Activated naive CD4-positive, alpha-beta T cell treated with anti-CD3 and anti-CD28 coated beads for 36 hours (primary cell): Measurements from ENCODE around the gene CFAP45. TPM values are rescaled to one million over a fixed set of nuclear protein-coding genes. Genes with fewer than 3 reads are reported as not detected.
A peak's percentile ranks its signal among the peaks of the same experiment; 100 is the strongest.

Experiments used
- CTCF ChIA-PET: fragments of 350-600 bp; sonication (Branson Sonifier 250); formaldehyde crosslinking; loops from one replicate; lab custom pipeline; 2021; ENCODE audit warnings: antibody characterized with exemption; lab: Charles Lee
- DNase-seq: peaks from one replicate; pipeline ENCODE4 v3.0.0-alpha.2; 2020
- H3K27ac Mint-ChIP-seq: one replicate; pipeline ENCODE4 v1.8.0; 2021; ENCODE audit warnings: mild to moderate bottlenecking, mixed read lengths
- H3K27me3 Mint-ChIP-seq: one replicate; pipeline ENCODE4 v1.8.0; 2021; ENCODE audit warnings: low read depth, mixed read lengths
- H3K36me3 Mint-ChIP-seq: one replicate; pipeline ENCODE4 v1.8.0; 2021; ENCODE audit warnings: low read depth, mixed read lengths
- H3K4me1 Mint-ChIP-seq: one replicate; pipeline ENCODE4 v1.8.0; 2021; ENCODE audit warnings: low read depth, mixed read lengths
- H3K4me3 Mint-ChIP-seq: one replicate; pipeline ENCODE4 v1.8.0; 2021; ENCODE audit warnings: mild to moderate bottlenecking, moderate library complexity, mixed read lengths
- H3K9me3 Mint-ChIP-seq: one replicate; pipeline ENCODE4 v1.8.0; 2021; ENCODE audit warnings: mixed read lengths
- intact Hi-C: fragments of 100-400 bp; cut with micrococcal nuclease; formaldehyde crosslinking; loops from one replicate; pipeline ENCODE4 v1.15.1; 2023
- total RNA-seq, 2 experiments: library from RNA; stranded (reverse); gene quantifications; one replicate each; pipeline ENCODE4 v1.2.3, GENCODE V29; 2021

The CFAP45 gene
- total RNA-seq, 2 experiments from 2014 or later: 2.1 to 2.6 TPM

DNA sequence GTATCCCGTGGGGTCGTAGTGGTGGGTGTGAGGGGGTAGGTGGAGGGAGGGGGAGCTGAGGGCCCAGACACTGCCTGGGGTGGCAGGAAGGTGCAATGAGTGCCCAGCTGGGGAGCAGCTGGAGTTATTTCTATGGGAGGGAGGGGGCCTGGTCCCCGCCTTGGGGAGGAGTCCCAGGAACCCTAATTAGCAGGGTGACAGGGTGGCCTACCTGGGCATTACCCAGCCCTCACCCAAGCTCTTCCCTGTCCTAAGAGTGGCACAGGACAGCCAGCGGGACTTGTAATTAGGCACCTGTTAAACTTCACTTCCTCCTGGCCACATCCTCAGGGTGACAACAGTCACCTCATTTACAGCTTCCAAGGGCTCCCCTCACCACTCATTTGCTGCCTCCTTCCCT is 37.4 kb downstream of the CFAP45 start, which contains the start of gene VSIG8:
Gene VSIG8 (minus strand): TSS at position 101 of the 400 bp plus-strand sequence. CDS start 136 bp downstream, outside the sequence.
- intact Hi-C loops: no loop called here
- H3K36me3 Mint-ChIP-seq: no peaks in the 10 kb centered on the region
- CTCF ChIA-PET: interaction anchor here (1.1 kb wide), 1 partner anchor 30 kb away, joined by 3 read pairs; no protein-coding TSS in a partner anchor
- no peak for DNase-seq
- H3K27ac Mint-ChIP-seq: no peak within 1 kb of the TSS
- no peak within 1 kb of the TSS for H3K4me3 Mint-ChIP-seq
- no peaks in the 10 kb centered on the region for H3K27me3 Mint-ChIP-seq
- H3K4me1 Mint-ChIP-seq: peaks cover 12% of the 10 kb centered on the region
- H3K9me3 Mint-ChIP-seq: no peaks in the 10 kb centered on the region

DNA sequence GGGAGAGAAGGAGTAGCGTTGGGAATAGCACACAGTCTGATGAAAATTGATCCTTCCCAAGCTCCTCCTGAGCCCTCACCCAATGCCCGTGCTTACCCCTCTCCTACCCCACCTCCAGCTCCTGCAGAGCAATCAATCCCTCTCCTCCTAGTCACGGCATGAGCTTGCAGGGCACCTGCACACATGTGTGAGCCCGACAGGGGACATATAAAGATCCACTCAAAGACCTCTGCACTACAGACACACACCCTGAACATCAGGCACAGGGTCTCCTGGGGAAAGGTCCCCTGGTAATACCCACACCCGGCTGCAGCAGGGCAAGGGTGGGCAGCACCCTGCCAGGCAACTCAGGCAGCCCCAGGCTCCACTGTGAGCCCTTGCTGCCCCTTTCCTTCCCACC is 37.9 kb downstream of the CFAP45 start:
- CTCF ChIA-PET: interaction anchor here (1.1 kb wide), 1 partner anchor 31 kb away, joined by 3 read pairs; no protein-coding TSS in a partner anchor
- no peaks in the 10 kb centered on the region for H3K27me3 Mint-ChIP-seq
- H3K4me1 Mint-ChIP-seq: peaks cover 11% of the 10 kb centered on the region
- no peak for DNase-seq
- no peak overlapping the region for H3K4me3 Mint-ChIP-seq
- H3K36me3 Mint-ChIP-seq: no peaks in the 10 kb centered on the region
- H3K27ac Mint-ChIP-seq: no peak overlapping the region
- H3K9me3 Mint-ChIP-seq: no peaks in the 10 kb centered on the region
- intact Hi-C loops: no loop called here

DNA sequence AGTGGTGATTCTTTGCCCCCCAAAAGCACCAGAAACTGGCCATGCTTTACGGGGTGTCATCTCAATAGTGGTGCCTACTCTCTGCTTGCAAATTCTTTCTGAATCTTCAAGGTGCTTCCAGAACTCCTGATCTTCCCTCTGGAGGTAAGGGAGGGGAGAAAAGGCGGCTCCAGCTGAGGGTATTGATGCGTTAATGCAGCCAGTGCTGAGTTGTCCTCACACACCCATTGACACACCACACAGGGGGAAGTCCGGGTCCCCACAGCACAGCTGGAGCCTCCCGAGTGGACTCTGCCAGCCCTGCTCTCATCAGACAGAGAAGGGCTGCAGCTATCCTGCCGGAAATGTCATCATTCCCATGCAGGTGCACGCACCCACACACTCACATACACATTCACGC is 38.7 kb downstream of the CFAP45 start:
- no peak overlapping the region for H3K27ac Mint-ChIP-seq
- intact Hi-C loops: no loop called here
- no peak overlapping the region for H3K4me3 Mint-ChIP-seq
- no peak for DNase-seq
- peaks cover 3% of the 10 kb centered on the region for H3K4me1 Mint-ChIP-seq
- no peaks in the 10 kb centered on the region for H3K27me3 Mint-ChIP-seq
- CTCF ChIA-PET: interaction anchor here (0.6 to 1.1 kb wide), 2 partner anchors 31 to 51 kb away, joined by 3 to 9 read pairs; no protein-coding TSS in a partner anchor
- H3K36me3 Mint-ChIP-seq: no peaks in the 10 kb centered on the region
- H3K9me3 Mint-ChIP-seq: no peaks in the 10 kb centered on the region

DNA sequence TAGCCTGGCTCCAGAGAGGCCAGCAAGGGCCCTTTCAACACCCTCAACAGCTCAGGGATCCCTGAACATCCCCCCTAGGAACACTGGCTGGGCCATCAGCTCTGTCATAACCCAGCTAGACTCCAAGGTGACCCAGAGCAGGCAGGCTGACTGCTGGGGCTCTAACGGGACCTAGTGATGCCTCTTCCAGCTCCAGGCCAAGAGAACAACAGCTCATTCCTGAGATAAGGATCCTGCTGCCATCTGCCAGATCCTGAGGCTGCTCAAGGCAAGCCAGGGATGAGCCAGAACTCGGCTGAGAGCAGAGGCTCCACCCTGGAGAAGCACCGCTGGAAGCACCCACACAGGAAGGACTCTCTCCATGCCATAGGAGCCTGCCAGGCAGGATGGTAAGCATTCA is 39.5 kb downstream of the CFAP45 start:
- H3K36me3 Mint-ChIP-seq: no peaks in the 10 kb centered on the region
- DNase-seq: no peak
- no peaks in the 10 kb centered on the region for H3K4me1 Mint-ChIP-seq
- H3K27ac Mint-ChIP-seq: no peak overlapping the region
- no peaks in the 10 kb centered on the region for H3K9me3 Mint-ChIP-seq
- no peaks in the 10 kb centered on the region for H3K27me3 Mint-ChIP-seq
- CTCF ChIA-PET: interaction anchor here (0.8 kb wide), 1 partner anchor 32 kb away, joined by 3 read pairs; no protein-coding TSS in a partner anchor
- no peak overlapping the region for H3K4me3 Mint-ChIP-seq
- intact Hi-C loops: no loop called here

DNA sequence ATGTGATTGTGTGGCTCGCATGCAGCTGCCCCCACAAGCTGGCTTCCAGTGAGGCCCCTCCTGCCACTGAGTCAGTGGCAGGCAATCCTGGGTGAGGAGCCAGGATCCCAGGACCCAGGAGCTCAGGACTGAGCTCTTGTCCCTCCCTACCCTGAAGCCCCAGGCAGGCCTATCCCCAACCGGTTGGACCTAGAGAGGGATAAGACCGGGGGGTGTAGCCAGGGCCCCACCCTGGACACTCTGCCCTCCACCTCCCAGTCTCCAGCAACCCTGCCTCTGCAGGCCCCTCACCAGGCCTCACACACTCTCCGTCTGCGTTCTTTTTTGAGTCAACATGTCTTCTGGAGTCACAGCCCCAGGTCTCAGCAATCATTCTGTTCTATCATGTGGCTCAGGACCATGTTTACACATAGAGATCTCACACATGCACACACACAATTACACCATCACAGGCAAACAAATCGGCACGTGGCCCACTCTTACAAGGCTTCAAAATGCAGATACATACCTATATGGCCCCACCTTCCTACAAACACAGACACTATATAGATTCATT is 40.1 kb downstream of the CFAP45 start:
- H3K36me3 Mint-ChIP-seq: no peaks in the 10 kb centered on the region
- no peak overlapping the region for H3K27ac Mint-ChIP-seq
- DNase-seq: no peak
- H3K9me3 Mint-ChIP-seq: no peaks in the 10 kb centered on the region
- no peak overlapping the region for H3K4me3 Mint-ChIP-seq
- intact Hi-C loops: no loop called here
- CTCF ChIA-PET: interaction anchor here (0.8 kb wide), 1 partner anchor 32 kb away, joined by 3 read pairs; no protein-coding TSS in a partner anchor
- H3K27me3 Mint-ChIP-seq: no peaks in the 10 kb centered on the region
- H3K4me1 Mint-ChIP-seq: peaks cover 3% of the 10 kb centered on the region

DNA sequence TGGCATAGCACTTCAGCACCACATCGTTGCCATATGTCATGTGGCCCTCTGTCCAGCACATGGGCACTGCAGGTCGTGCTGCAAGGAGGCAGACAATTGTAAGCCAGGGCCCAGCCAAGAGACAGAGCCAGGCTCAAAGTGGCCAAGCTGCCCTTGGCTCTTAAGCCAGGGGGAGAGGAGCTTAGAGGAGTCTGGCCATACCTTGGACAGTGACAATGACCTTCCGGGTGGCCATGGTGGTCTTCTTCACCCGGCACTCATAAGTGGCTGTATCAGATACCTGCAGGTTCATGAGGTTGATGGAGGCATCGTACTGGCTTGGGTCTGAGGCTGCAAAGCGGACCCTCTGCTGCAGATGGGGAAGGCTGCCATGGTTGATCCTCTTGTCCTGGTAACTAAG is 42.1 kb downstream of the CFAP45 start:
- H3K4me3 Mint-ChIP-seq: no peak overlapping the region
- no peak for DNase-seq
- H3K36me3 Mint-ChIP-seq: no peaks in the 10 kb centered on the region
- peaks cover 10% of the 10 kb centered on the region for H3K4me1 Mint-ChIP-seq
- CTCF ChIA-PET: interaction anchor here (1.7 kb wide), 1 partner anchor 35 kb away, joined by 5 read pairs; no protein-coding TSS in a partner anchor
- H3K27me3 Mint-ChIP-seq: no peaks in the 10 kb centered on the region
- H3K27ac Mint-ChIP-seq: no peak overlapping the region
- H3K9me3 Mint-ChIP-seq: no peaks in the 10 kb centered on the region
- intact Hi-C loops: no loop called here

DNA sequence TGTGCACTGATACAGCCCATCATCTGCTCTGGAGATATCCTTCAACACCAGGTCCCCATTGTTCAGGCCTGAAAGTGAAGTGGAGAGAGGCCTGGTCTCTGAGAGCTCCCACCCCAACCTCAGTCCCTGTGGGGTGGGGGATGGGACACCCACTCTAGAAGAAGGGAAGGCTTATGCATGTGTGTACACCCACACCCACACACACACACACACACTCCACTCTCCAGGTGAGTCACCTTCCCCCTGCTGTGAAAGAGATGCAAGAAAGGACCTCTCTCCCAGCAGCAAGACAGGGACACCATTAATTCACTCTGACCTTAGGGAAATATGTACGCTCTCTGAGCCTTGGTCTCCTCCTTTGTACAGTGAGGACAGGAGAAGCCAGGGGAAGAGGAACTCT is 43.4 kb downstream of the CFAP45 start:
- H3K4me3 Mint-ChIP-seq: no peak overlapping the region
- intact Hi-C loops: no loop called here
- no peak overlapping the region for H3K27ac Mint-ChIP-seq
- H3K27me3 Mint-ChIP-seq: no peaks in the 10 kb centered on the region
- DNase-seq: no peak
- H3K9me3 Mint-ChIP-seq: no peaks in the 10 kb centered on the region
- CTCF ChIA-PET: interaction anchor here (1.1 to 1.7 kb wide), 3 partner anchors 36 to 57 kb away, joined by 3 to 5 read pairs (median 3); no protein-coding TSS in a partner anchor
- H3K36me3 Mint-ChIP-seq: no peaks in the 10 kb centered on the region
- peaks cover 10% of the 10 kb centered on the region for H3K4me1 Mint-ChIP-seq

DNA sequence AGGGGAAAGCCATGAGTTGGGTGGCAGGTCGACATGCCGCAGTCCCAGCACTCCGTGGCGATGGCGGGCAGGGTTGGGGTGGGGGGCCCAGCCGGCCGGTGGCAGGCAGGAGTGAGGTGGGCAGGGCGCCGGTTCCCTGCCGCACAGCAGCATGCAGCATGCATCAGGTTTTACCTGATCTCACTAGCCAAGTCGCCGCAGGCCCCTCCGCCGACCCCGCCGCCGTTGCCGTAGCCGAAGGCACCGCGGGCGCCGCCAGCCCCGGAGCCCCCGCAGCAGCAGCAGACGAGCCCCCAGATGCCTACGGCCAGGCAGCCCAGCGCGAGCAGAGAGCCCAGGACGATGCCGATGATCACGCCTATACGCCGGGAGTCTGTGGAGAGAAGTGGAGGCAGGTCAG is 44.3 kb downstream of the CFAP45 start:
- intact Hi-C loops: loop anchor here (2.0 kb wide), 2 partner anchors 35 to 57 kb away; no protein-coding TSS in a partner anchor
- CTCF ChIA-PET: interaction anchor here (1.0 kb wide), 1 partner anchor 35 kb away, joined by 3 read pairs; no protein-coding TSS in a partner anchor
- no peaks in the 10 kb centered on the region for H3K9me3 Mint-ChIP-seq
- no peak for DNase-seq
- peak overlapping the region; percentile 81 for H3K4me3 Mint-ChIP-seq
- no peaks in the 10 kb centered on the region for H3K27me3 Mint-ChIP-seq
- no peak overlapping the region for H3K27ac Mint-ChIP-seq
- peaks cover 10% of the 10 kb centered on the region for H3K4me1 Mint-ChIP-seq
- H3K36me3 Mint-ChIP-seq: no peaks in the 10 kb centered on the region

DNA sequence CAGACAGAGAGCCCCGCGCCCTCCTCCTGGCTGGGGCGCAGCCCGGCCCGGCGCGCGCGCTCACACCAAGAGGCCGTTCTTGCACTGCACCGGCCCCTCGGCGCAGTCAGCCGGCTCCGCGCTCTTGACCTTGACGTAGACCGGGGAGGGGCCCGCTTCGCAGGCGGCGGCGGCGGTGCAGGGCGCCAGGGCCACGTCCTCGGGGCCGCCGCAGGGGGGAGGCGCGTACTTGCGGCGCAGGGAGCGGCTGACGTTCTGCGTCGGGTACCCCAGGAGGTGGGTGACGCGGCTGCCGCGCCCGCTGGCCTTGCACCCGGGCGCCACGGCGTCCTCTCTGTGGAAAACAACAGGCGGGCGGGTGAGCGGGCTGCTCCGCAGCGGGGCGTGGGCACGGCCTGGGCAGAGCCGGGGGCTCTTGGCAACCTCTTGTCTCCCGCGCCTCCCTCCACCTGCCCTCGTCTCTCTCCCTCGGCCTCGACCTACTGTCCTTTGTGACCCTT is 45.2 kb downstream of the CFAP45 start:
- H3K4me1 Mint-ChIP-seq: peaks cover 10% of the 10 kb centered on the region
- intact Hi-C loops: loop anchor here (1.0 to 2.0 kb wide), 5 partner anchors 36 to 74 kb away; partner anchors contain the start of genes DUSP23 and TAGLN2
- H3K4me3 Mint-ChIP-seq: peak overlapping the region; percentile 81
- H3K36me3 Mint-ChIP-seq: no peaks in the 10 kb centered on the region
- H3K9me3 Mint-ChIP-seq: no peaks in the 10 kb centered on the region
- no peaks in the 10 kb centered on the region for H3K27me3 Mint-ChIP-seq
- peak; percentile 73 for DNase-seq
- CTCF ChIA-PET: interaction anchor here (1.0 to 3.3 kb wide), 2 partner anchors 36 to 56 kb away, joined by 3 to 17 read pairs; no protein-coding TSS in a partner anchor
- no peak overlapping the region for H3K27ac Mint-ChIP-seq

DNA sequence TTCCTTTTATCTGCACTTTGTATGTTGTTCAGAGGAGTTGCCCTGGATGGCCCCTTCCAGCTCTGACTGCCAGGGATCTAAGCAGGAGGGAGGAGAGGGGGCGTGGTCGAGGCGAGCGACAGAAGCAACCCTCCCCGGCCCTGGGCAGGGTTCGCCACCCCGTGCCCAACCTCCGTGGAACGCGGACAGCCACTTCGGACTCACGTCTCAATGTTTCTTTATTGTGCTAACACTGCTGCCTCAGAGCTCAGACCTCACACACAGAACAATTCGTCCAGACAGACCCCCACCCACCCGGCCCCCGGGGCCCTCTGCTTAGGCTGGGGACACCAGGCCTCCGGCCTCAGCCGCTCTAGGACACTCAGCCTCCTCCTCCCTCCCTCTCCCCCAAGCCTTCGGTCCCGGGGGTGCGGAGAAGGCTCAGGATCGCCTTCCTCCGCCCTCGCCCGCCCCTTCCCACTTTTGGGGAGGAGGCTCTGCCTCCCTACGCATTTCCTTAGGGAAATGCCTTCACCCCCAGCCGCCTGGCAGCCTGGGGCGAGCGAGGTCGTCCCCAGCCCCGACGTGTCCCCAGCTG is 45.8 kb downstream of the CFAP45 start:
- CTCF ChIA-PET: interaction anchor here (0.6 to 3.3 kb wide), 4 partner anchors 37 to 85 kb away, joined by 3 to 17 read pairs (median 4); partner anchors contain the start of gene DUSP23
- peak; percentile 28 for DNase-seq
- intact Hi-C loops: loop anchor here (1.0 to 2.0 kb wide), 5 partner anchors 37 to 74 kb away; partner anchors contain the start of genes DUSP23 and TAGLN2
- Mint-ChIP-seq H3K27me3 (no peaks in the 10 kb centered on the region), H3K9me3 (no peaks in the 10 kb centered on the region), H3K4me1 (peaks cover 10% of the 10 kb centered on the region), H3K36me3 (no peaks in the 10 kb centered on the region), H3K4me3 (peak overlapping the region; percentile 81), H3K27ac (peak overlapping the region; percentile 37)

DNA sequence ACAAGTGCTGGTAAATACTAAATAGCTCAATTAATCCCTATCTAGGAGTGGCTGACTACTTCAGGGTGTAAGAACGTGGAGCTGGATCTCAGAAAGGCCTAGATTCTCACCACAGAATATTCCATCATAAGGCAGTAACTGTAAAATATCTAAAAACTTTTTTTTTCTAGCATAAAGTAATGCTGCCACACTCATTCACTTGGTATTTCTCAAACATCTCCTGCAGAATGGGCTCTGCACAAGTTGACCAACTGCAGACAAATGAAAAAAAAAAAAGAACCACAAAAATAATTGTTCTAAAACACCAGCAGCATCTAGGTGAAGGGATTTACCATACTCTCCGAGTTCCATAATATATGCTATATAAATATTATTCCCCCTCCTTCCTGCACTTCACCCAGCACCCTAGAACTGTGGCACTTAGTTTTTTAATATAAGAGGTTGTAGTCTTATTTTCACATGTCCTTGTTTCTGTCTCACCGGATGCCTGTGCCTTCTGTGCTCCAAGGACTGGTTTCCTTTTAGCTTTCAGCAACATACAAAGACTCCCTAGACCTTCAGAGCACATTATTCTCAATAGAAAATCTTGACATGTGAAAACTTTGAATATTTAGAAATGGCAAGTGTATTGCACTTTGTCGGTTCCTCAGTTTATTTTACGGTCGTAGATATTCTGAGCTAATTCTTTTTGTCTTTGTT is 46.4 kb downstream of the CFAP45 start:
- Mint-ChIP-seq H3K27ac (peak overlapping the region; percentile 37), H3K27me3 (no peaks in the 10 kb centered on the region), H3K9me3 (no peaks in the 10 kb centered on the region), H3K36me3 (no peaks in the 10 kb centered on the region), H3K4me1 (peaks cover 10% of the 10 kb centered on the region), H3K4me3 (peak overlapping the region; percentile 81)
- intact Hi-C loops: loop anchor here (1.0 to 2.0 kb wide), 5 partner anchors 37 to 73 kb away; partner anchors contain the start of genes DUSP23 and TAGLN2
- DNase-seq: no peak
- CTCF ChIA-PET: interaction anchor here (0.6 to 3.3 kb wide), 4 partner anchors 37 to 85 kb away, joined by 3 to 17 read pairs (median 4); partner anchors contain the start of gene DUSP23
